Activated naive CD4-positive, alpha-beta T cell treated with anti-CD3 and anti-CD28 coated beads, Interleukin-2, amount 50 U/mL, for 24 hours (primary cell): ENCODE data around the gene SPOPL.
"Not testable (repeated sequence)": the region's sequence is repeated elsewhere in the genome, so short reads cannot be mapped to it uniquely, and the experiment has no call there.

Experiments used
- H3K27ac Mint-ChIP-seq: one replicate; pipeline ENCODE4 v1.8.0; 2021; ENCODE audit warnings: mild to moderate bottlenecking, mixed read lengths
- H3K27me3 Mint-ChIP-seq: one replicate; pipeline ENCODE4 v1.8.0; 2021; ENCODE audit warnings: mixed read lengths
- H3K36me3 Mint-ChIP-seq: one replicate; pipeline ENCODE4 v1.8.0; 2021; ENCODE audit warnings: mixed read lengths
- H3K4me1 Mint-ChIP-seq: one replicate; pipeline ENCODE4 v1.8.0; 2021; ENCODE audit warnings: mixed read lengths
- H3K4me3 Mint-ChIP-seq: one replicate; pipeline ENCODE4 v1.8.0; 2021; ENCODE audit warnings: mild to moderate bottlenecking, mixed read lengths
- H3K9me3 Mint-ChIP-seq: one replicate; pipeline ENCODE4 v1.8.0; 2021; ENCODE audit warnings: mixed read lengths

The SPOPL gene

DNA sequence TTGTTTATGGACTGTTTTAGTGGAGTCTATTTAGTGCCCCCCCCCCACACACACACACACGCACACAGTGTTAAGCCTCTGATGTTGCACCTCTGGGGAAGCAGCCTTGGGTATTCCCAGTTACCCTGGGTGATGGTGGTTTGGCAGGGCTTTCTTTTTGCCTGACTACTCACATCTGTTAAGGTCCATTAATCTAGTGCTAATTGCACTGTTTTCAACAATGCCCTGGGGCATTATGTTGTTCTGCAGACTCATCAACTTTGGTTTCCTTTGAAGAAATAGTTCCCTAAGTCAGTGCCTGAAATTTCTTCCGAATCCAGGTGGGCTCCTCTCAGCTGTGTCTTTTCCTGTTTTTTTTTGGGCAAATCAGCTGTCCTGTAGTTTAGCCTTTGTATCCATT is 34.7 kb downstream of the SPOPL start:
- H3K27ac Mint-ChIP-seq, result no peak overlapping the region
- no peaks in the 10 kb centered on the region for H3K27me3 Mint-ChIP-seq
- H3K4me3 Mint-ChIP-seq, result no peak overlapping the region
- peaks cover 33% of the 10 kb centered on the region for H3K4me1 Mint-ChIP-seq
- H3K9me3 Mint-ChIP-seq, result peaks cover 13% of the 10 kb centered on the region
- H3K36me3 Mint-ChIP-seq, result peaks cover 30% of the 10 kb centered on the region

DNA sequence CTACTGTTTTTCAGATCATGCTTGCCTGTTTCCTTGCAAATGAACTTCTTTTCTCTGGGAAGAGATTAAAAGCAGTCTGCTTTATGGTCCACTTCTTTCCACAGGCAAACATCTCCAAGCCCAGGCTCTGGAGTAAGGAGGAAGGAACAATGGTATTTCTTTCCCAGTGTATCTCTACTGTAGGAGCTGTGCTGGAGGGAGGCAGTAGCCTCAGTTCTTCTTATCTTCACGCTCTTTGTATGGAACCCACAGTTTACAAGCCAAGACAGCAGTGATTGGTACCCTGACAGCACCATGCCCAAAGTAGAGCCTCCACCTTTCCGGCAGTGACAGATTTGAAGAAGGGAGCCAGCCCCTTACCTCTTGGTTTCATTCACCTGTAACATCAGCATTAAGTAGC is 35.2 kb downstream of the SPOPL start:
- Mint-ChIP-seq H3K4me3 (no peak overlapping the region), H3K27ac (no peak overlapping the region), H3K27me3 (no peaks in the 10 kb centered on the region), H3K36me3 (peaks cover 33% of the 10 kb centered on the region), H3K4me1 (peaks cover 33% of the 10 kb centered on the region), H3K9me3 (peaks cover 13% of the 10 kb centered on the region)

DNA sequence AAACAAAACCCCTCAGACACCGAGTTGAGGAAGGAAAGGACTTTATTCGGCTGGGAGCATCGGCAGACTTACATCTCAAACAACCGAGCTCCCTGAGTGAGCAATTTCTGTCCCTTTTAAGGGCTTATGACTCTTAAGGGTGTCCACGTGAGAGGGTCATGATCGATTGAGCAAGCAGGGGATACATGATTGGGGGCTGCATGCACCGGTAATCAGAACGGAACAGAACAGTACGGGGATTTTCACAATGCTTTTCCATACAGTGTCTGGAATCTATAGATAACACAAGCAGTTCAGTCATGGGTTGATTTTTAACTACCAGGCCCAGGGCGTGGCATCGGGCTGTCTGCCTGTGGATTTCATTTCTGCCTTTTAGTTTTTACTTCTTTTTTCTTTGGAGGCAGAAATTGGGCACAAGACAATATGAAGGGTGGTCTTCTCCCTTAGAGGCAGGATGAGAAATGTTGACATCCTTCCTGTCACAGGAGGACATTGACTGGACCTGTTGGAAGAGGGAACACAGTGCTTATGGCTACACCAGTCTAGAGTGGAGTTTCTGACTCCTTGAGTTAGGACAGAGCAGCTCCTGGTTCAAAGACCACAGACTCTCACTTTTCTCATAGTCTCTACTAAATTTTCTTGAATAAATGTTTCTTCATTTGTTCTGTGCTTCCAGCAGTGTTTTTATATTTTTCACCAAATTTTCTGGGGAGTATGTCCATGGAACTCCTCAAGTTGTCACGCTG is 35.8 kb downstream of the SPOPL start:
- H3K36me3 Mint-ChIP-seq, result peaks cover 36% of the 10 kb centered on the region
- H3K4me1 Mint-ChIP-seq, result peaks cover 33% of the 10 kb centered on the region
- peaks cover 13% of the 10 kb centered on the region for H3K9me3 Mint-ChIP-seq

DNA sequence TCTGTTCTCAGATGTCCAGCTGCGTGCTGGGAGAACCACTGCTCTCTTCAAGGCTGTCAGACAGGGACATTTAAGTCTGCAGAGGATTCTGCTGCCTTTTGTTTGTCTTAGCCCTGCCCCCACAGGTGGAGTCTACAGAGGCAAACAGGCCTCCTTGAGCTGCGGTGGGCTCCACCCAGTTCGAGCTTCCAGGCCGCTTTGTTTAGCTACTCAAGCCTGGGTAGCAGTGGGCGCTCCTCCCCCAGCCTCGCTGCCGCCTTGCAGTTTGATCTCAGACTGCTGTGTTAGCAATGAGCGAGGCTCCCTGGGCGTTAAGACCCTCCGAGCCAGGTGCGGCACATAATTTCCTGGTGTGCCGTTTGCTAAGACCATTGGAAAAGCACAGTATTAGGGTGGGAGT is 42.6 kb downstream of the SPOPL start:
- H3K36me3 Mint-ChIP-seq, H3K9me3 Mint-ChIP-seq, H3K27ac Mint-ChIP-seq, H3K4me3 Mint-ChIP-seq, H3K27me3 Mint-ChIP-seq: not testable (repeated sequence)
- peaks cover 41% of the 10 kb centered on the region for H3K4me1 Mint-ChIP-seq

More for the DNA sequence above, 35.8 kb downstream of the SPOPL start:
- Mint-ChIP-seq H3K4me3 (no peak overlapping the region), H3K27me3 (no peaks in the 10 kb centered on the region), H3K27ac (no peak overlapping the region)

DNA sequence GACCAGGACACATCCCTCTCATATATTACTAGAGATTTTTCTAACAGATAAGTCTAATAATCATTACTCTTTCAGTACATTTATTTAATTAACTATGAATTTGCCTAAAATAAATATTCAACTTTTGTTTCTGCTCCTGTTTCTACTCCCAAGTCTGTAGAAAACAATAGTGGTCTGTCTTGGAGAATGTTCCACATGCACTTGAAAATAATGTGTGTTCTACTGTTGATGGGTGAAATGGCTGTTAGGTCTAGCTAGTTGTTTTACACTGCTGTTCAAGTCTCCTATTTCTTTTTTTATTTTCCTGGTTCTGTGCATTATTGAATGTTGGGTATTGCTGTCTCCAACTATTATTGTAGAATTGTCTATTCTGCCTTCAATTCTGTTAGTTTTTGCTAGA is 47.2 kb downstream of the SPOPL start:
- Mint-ChIP-seq H3K4me1 (peaks cover 20% of the 10 kb centered on the region), H3K27ac (no peak overlapping the region), H3K27me3 (no peaks in the 10 kb centered on the region), H3K4me3 (no peak overlapping the region), H3K36me3 (peaks cover 16% of the 10 kb centered on the region), H3K9me3 (no peaks in the 10 kb centered on the region)

DNA sequence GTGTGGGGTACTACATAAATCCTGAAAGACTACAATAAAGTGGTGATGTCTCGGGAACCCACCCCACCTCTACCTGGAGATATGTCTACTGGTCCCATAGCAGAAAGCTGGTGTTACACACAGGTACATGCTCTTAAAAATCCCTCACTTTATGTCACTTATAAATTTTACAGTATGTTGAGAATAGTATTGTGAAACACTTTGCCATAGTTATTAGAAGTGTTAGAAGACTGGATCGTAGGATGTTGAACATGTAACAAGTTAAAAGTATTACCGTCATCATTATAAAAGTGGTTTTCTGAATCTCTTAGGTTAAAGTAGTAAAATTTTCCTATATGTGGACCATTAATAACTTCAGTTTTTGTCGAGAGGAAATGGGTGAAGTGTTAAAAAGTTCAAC is 48.6 kb downstream of the SPOPL start:
- no peaks in the 10 kb centered on the region for H3K9me3 Mint-ChIP-seq
- H3K4me3 Mint-ChIP-seq, result no peak overlapping the region
- H3K27me3 Mint-ChIP-seq, result no peaks in the 10 kb centered on the region
- H3K36me3 Mint-ChIP-seq, result peaks cover 24% of the 10 kb centered on the region
- H3K4me1 Mint-ChIP-seq, result peaks cover 13% of the 10 kb centered on the region
- no peak overlapping the region for H3K27ac Mint-ChIP-seq

DNA sequence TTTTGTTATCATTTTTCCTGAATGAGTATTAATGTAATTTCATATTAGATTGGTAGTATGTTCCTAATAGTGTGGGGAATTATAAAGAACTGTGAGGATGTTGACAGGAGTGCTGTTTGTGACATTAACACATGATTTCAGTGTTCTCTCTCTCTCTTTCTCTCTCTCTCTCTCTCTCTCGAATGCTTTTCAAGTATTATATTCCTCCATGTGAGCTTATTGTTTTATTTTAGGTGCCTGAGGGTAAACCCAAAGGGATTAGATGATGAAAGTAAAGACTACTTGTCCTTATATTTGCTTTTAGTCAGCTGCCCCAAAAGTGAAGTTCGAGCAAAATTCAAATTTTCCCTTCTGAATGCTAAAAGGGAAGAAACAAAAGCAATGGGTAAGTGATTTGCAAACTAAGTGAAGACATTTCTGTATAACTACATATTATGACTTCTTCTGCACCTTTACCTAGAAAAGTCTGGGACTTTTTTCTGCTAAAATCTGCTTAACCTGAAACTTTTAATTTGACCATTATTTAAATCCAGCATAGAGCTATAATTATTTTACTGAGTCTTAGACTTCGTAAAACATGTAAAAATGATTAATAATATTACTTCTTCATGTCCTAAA is 49.2 kb downstream of the SPOPL start:
- Mint-ChIP-seq H3K9me3 (no peaks in the 10 kb centered on the region), H3K27me3 (no peaks in the 10 kb centered on the region), H3K27ac (no peak overlapping the region), H3K4me1 (peaks cover 13% of the 10 kb centered on the region), H3K4me3 (no peak overlapping the region), H3K36me3 (peaks cover 29% of the 10 kb centered on the region)

DNA sequence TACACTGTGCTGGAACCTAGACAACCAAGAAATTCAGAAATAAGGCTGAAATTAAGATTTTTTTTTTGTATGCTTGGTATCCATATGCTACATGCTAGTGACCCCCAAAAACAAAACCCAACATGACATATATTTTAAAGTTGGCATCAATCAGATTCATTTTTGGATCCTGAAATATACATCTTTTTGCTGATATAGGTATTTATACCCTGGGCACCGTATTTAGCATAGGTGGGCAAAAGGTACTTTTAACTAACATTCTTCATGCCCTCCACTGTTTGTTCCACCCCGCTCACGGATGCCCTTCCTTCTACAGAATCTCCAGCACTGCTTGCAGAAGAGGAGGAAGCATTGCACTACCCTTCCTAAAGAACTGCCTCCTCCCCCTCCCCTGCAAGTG is 52.6 kb downstream of the SPOPL start:
- peaks cover 31% of the 10 kb centered on the region for H3K36me3 Mint-ChIP-seq

DNA sequence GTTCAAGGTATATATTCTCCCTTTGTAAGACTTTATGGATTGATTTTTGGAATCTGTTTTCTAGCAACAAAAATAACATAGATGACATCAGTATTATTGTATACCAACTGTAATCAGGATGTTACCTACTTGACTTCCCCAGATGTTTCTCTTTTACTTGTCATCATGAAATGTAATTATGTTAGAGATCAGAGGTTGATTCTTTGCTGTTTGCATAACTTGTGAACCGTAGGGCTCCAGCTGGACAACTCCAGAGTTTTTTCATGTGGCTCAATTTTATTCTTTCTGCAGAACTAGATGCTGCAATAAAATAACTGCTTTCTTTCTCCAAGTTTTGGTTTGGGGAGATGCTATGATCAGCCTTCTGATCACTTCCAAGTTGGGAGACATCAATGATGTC is 58.1 kb downstream of the SPOPL start:
- Mint-ChIP-seq H3K4me3 (no peak overlapping the region), H3K27me3 (no peaks in the 10 kb centered on the region), H3K27ac (no peak overlapping the region), H3K9me3 (no peaks in the 10 kb centered on the region), H3K4me1 (no peaks in the 10 kb centered on the region), H3K36me3 (peaks cover 33% of the 10 kb centered on the region)

More for the DNA sequence above, 52.6 kb downstream of the SPOPL start:
- H3K27ac Mint-ChIP-seq, result no peak overlapping the region
- H3K4me3 Mint-ChIP-seq, result no peak overlapping the region
- H3K9me3 Mint-ChIP-seq, result no peaks in the 10 kb centered on the region
- no peaks in the 10 kb centered on the region for H3K27me3 Mint-ChIP-seq
- H3K4me1 Mint-ChIP-seq, result peaks cover 1% of the 10 kb centered on the region

DNA sequence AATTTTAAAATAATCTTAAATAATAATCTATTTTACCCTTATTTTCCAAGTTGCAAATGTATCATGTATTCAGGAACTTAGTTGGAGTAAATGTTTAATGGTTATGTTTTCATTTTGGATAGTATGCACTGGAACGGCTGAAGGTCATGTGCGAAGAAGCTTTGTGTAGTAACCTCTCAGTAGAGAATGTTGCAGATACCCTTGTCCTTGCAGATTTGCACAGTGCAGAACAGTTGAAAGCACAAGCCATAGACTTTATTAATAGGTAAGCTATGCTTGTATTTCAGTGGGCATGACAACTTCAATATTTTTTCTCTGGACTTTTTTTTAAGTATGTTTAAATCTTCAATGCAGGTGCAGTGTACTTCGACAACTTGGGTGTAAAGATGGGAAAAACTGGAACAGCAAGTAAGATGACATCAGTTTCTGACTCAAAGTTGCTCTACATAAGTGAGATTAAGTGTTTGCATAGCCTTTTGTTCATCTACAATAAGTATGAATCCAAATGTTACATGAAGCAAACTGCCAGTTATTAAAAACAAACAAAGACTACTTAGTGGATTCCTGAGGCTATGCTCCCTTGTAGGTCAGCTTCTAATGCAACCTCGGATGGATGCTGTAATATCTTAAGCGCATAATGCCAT is 63.1 kb downstream of the SPOPL start:
- H3K36me3 Mint-ChIP-seq, result peaks cover 29% of the 10 kb centered on the region
- H3K4me1 Mint-ChIP-seq, result no peaks in the 10 kb centered on the region
- H3K27ac Mint-ChIP-seq, result no peak overlapping the region

DNA sequence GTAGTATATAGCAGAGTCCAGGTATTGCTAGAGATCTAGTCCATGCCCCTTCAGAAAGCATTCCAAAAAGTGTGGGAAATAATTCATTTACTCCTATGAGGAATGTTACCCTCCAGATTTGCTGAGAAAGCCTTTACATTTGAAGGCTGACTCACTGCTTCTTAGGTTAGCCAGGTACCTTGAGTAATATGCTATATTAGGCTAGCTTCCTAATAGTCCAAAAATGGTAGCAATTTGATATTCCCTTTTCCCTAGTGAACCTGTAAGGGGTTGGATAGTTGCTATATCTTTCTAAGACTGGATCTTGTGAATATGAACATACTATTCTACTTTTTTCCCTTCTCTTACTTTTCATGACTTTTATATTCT is 63.6 kb downstream of the SPOPL start:
- Mint-ChIP-seq H3K4me3 (no peak overlapping the region), H3K27ac (no peak overlapping the region), H3K9me3 (no peaks in the 10 kb centered on the region), H3K4me1 (no peaks in the 10 kb centered on the region), H3K27me3 (no peaks in the 10 kb centered on the region), H3K36me3 (peaks cover 30% of the 10 kb centered on the region)

More for the DNA sequence above, 63.1 kb downstream of the SPOPL start:
- no peak overlapping the region for H3K4me3 Mint-ChIP-seq
- no peaks in the 10 kb centered on the region for H3K9me3 Mint-ChIP-seq
- H3K27me3 Mint-ChIP-seq, result no peaks in the 10 kb centered on the region

DNA sequence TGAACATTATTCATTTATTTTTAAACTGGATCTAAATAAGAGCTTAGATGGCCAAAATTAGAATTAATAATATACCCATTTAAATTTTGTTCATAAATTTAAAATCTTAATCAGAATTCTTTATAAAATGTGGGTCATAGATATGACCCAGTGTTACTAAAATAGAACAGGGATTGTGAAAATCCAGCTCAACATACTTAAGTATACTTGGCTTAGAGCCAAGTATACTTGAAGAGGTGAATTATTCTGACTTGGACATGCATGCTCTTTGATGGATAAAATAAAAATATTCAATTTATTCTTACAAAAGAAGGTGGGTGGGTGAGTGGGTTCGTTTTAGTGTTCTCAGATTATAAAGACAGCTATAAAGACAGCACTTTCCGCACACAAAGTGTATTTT is 70.7 kb downstream of the SPOPL start:
- Mint-ChIP-seq H3K27ac (no peak overlapping the region), H3K36me3 (peaks cover 41% of the 10 kb centered on the region), H3K9me3 (peaks cover 11% of the 10 kb centered on the region), H3K4me1 (no peaks in the 10 kb centered on the region), H3K4me3 (no peak overlapping the region), H3K27me3 (no peaks in the 10 kb centered on the region)

DNA sequence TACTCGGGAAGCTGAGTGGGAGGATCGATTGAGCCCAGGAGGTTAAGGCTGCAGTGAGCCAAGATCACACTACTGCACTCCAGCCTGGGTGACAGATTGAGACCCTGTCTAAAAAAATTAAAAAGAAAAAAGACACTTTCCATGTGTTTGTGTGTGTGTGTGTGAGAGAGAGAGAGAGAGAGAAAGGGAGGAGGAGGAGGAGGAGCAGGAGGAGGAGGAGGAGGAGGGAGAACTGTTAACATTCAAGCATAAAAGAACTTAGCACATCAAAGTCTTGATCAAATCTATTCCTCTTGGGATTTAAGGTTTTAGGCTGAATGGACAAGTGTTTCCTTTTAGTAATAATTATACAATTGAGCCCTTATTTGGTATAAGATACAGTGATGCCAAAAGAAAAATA is 75.5 kb downstream of the SPOPL start:
- Mint-ChIP-seq H3K36me3 (peaks cover 57% of the 10 kb centered on the region), H3K27me3 (no peaks in the 10 kb centered on the region), H3K27ac (no peak overlapping the region), H3K9me3 (peaks cover 20% of the 10 kb centered on the region), H3K4me3 (no peak overlapping the region), H3K4me1 (no peaks in the 10 kb centered on the region)

DNA sequence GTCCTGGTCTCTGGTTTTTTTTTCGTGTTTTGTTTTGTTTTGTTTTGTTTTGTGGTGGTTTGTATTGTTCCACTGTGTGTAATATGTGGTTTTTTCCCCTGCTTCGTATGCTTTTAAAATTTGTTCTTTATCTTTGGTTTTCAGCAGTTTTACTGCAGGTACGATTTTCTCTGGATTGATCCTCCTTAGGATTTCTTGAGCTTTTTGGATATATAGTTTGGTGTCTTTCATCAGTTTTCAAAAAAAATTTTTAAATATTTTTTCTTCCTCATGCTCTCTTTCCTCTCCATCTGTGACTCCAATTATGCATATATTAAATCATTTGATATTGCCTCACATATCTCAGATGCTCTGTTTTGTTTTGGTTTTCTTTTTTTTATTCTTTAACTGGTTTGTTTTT is 78.0 kb downstream of the SPOPL start:
- Mint-ChIP-seq H3K4me1 (no peaks in the 10 kb centered on the region), H3K4me3 (no peak overlapping the region), H3K9me3 (peaks cover 16% of the 10 kb centered on the region), H3K27ac (no peak overlapping the region), H3K36me3 (peaks cover 51% of the 10 kb centered on the region), H3K27me3 (no peaks in the 10 kb centered on the region)

DNA sequence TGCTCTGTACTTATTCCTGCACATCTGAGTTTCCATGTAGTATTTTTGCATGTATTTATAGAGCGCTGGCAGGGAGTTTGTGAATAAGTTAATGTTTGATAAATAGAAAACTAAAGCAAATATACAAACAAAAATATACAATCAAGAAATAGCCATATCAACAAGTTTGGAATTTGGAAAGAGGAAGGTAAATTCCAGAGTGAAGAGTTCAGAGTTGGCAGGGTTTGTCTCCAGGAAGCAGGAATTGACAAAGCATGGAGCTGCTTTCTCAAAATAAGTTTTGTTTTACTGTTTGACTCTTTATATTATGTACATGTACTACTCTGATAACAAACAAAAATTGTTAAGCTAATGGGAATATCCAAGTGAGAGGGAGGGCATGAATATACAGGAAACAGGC is 80.3 kb downstream of the SPOPL start:
- Mint-ChIP-seq H3K4me1 (no peaks in the 10 kb centered on the region), H3K4me3 (no peak overlapping the region), H3K36me3 (peaks cover 41% of the 10 kb centered on the region), H3K27ac (no peak overlapping the region), H3K27me3 (no peaks in the 10 kb centered on the region), H3K9me3 (peaks cover 9% of the 10 kb centered on the region)

DNA sequence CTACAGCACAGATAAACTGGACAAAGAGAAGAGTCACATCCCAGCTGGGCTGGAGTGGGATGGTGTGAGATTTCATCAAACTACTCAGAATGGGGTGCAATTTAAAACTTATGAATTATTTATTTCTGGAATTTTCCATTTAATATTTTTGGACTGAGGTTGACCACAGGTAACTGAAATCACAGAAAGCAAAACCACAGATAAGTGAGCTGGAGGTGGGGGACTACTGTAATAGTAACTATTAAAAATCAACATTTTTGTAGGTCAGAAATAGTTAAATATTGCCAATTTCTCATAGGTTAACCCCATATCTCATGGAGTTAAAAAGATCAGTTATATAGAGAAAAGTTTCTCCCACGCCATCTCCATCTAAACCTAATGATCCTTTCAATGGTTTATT is 88.1 kb downstream of the SPOPL start:
- H3K4me3 Mint-ChIP-seq, result no peak overlapping the region
- H3K27ac Mint-ChIP-seq, result no peak overlapping the region
- H3K27me3 Mint-ChIP-seq, result no peaks in the 10 kb centered on the region
- no peaks in the 10 kb centered on the region for H3K4me1 Mint-ChIP-seq
- peaks cover 4% of the 10 kb centered on the region for H3K36me3 Mint-ChIP-seq
- no peaks in the 10 kb centered on the region for H3K9me3 Mint-ChIP-seq
